HepG2 (cell line): ENCODE results near the gene PIEZO2. TPM values are rescaled to one million over a fixed set of nuclear protein-coding genes. Genes with fewer than 3 reads are reported as not detected.

Source experiments
- ATAC-seq: fragments of 200-7000 bp; cut with Tn5 transposase; 3 replicates; pipeline ENCODE4 v1.9.1; 2020; ENCODE audit warnings: mild to moderate bottlenecking, moderate library complexity
- BruUV-seq: library from RNA; stranded (reverse); fragments of 400-500 nt; replicated peaks from 2 replicates; lab custom pipeline; 2021; lab: Mats Ljungman, UMichigan
- CTCF ChIA-PET: fragments of 300-600 bp; formaldehyde crosslinking; extraction: SDS; loops from one replicate; lab custom pipeline; 2021; ENCODE audit warnings: low total read pairs, inconsistent platforms, low intra/inter-chr PET ratio; lab: Yijun Ruan, JAX
- POLR2A ChIA-PET: fragments of 350-600 bp; sonication (Branson Sonifier 250); formaldehyde crosslinking; loops from one replicate; lab custom pipeline; 2020; ENCODE audit warnings: antibody characterized with exemption, inconsistent platforms; lab: Yijun Ruan, JAX
- DNase-seq: peaks from one replicate; pipeline ENCODE4 v3.0.0-alpha.2; 2015; ENCODE audit warnings: low spot score
- FAIRE-seq: peaks from 3 replicates; lab custom pipeline; 2011; peaks lifted over from hg19 to GRCh38; lab: Jason Lieb, UNC
- H2AFZ ChIP-seq: one replicate; pipeline ENCODE4 v1.6.1; 2011; ENCODE audit warnings: low read length, inconsistent platforms
- H3K27ac ChIP-seq: fragments of 300-600 bp; 3 replicates; pipeline ENCODE4 v1.8.0; 2011; ENCODE audit warnings: mixed run types, mild to moderate bottlenecking, mixed read lengths, low read length, inconsistent platforms; ENCODE audit not compliant: insufficient read depth; ENCODE audit errors: extremely low read length
- H3K27me3 ChIP-seq, 2 experiments: fragments of 200-600 bp in 1 of 2; 2 replicates in 1 of 2; 3 replicates in 1 of 2; pipeline versions ENCODE4 v1.6.0 to v1.8.0; 2011; ENCODE audit warnings: low read length in 2 of 2, mild to moderate bottlenecking in 2 of 2, moderate library complexity in 2 of 2, inconsistent platforms in 1 of 2; ENCODE audit not compliant: insufficient read depth in 2 of 2, control insufficient read depth in 1 of 2
- H3K36me3 ChIP-seq, 2 experiments: fragments of 200-600 bp in 1 of 2; replicated peaks in 1 of 2; 2 replicates in 1 of 2; 3 replicates in 1 of 2; pipeline versions ENCODE4 v1.5.1 to v1.8.0; 2011; ENCODE audit warnings: low read length in 2 of 2, inconsistent platforms in 1 of 2; ENCODE audit not compliant: insufficient read depth in 2 of 2, control insufficient read depth in 1 of 2
- H3K4me1 ChIP-seq: 2 replicates; pipeline ENCODE4 v1.5.1; 2012; ENCODE audit warnings: low read length, inconsistent platforms; ENCODE audit not compliant: insufficient read depth
- H3K4me2 ChIP-seq: 2 replicates; pipeline ENCODE4 v1.6.0; 2011; ENCODE audit warnings: low read depth, low read length, inconsistent platforms
- H3K4me3 ChIP-seq, 3 experiments: fragments of 200-600 bp in 1 of 3; sonication (generic), shearing (Covaris generic) in 1 of 3; replicated peaks in 1 of 3; 2 replicates each; pipeline ENCODE4 v1.5.1; 2011 to 2016; ENCODE audit warnings: low read length in 3 of 3, inconsistent platforms in 2 of 3, low read depth in 2 of 3, mild to moderate bottlenecking in 2 of 3, control low read depth in 1 of 3, mixed read lengths in 1 of 3; ENCODE audit not compliant: insufficient read depth in 1 of 3
- H3K79me2 ChIP-seq: one replicate; pipeline ENCODE4 v1.6.1; 2011; ENCODE audit warnings: low read length, inconsistent platforms; ENCODE audit not compliant: insufficient read depth
- H3K9ac ChIP-seq: 2 replicates; pipeline ENCODE4 v1.6.0; 2011; ENCODE audit warnings: mild to moderate bottlenecking, low read depth, low read length, inconsistent platforms; ENCODE audit not compliant: insufficient read depth
- H3K9me3 ChIP-seq: 2 replicates; pipeline ENCODE4 v1.5.1; 2012; ENCODE audit warnings: mild to moderate bottlenecking, low read length
- H4K20me1 ChIP-seq: 2 replicates; pipeline ENCODE4 v1.6.0; 2011; ENCODE audit warnings: inconsistent platforms, mild to moderate bottlenecking, low read length, moderate library complexity; ENCODE audit not compliant: insufficient read depth
- CHD4 ChIP-seq: fragments of 200-600 bp; sonication (generic); IDR thresholded peaks from 2 replicates; pipeline ENCODE4 v1.7.0; 2017; ENCODE audit warnings: mild to moderate bottlenecking, low read length, borderline replicate concordance
- KAT2B ChIP-seq: fragments of 150-350 bp; IDR thresholded peaks from 2 replicates; pipeline ENCODE4 v1.6.1; 2014; ENCODE audit warnings: low read depth, low read length, borderline replicate concordance
- PLSCR1 ChIP-seq: sonication (generic); formaldehyde crosslinking; IDR thresholded peaks from 2 replicates; pipeline ENCODE4 v1.5.0; 2020; ENCODE audit warnings: missing genetic modification reagents, mild to moderate bottlenecking, borderline replicate concordance
- TAF1 ChIP-seq: sonication (generic); formaldehyde crosslinking; IDR thresholded peaks from 2 replicates; pipeline ENCODE4 v1.4.0; 2020; ENCODE audit warnings: missing genetic modification reagents
- TMF1 ChIP-seq: sonication (generic); formaldehyde crosslinking; IDR thresholded peaks from 2 replicates; pipeline ENCODE4 v1.8.1; 2022; ENCODE audit warnings: low read depth, missing genetic modification reagents
- ZFY ChIP-seq: sonication (generic); formaldehyde crosslinking; IDR thresholded peaks from 2 replicates; pipeline ENCODE4 v1.4.0; 2020; ENCODE audit warnings: missing genetic modification reagents
- ZNF17 ChIP-seq: sonication (generic); formaldehyde crosslinking; IDR thresholded peaks from 2 replicates; pipeline ENCODE4 v1.5.0; 2020; ENCODE audit warnings: mild to moderate bottlenecking, missing genetic modification reagents
- ZNF350 ChIP-seq: sonication (generic); formaldehyde crosslinking; IDR thresholded peaks from 2 replicates; pipeline ENCODE4 v1.4.0; 2020; ENCODE audit warnings: mild to moderate bottlenecking, low read depth, missing genetic modification reagents, borderline replicate concordance
- ZNF740 ChIP-seq: sonication (generic); formaldehyde crosslinking; IDR thresholded peaks from 2 replicates; pipeline ENCODE4 v1.4.0; 2020; ENCODE audit warnings: missing genetic modification reagents
- ZNF781 ChIP-seq: sonication (generic); formaldehyde crosslinking; IDR thresholded peaks from 2 replicates; pipeline ENCODE4 v1.5.1; 2020; ENCODE audit warnings: borderline replicate concordance, mild to moderate bottlenecking, missing genetic modification reagents; ENCODE audit errors: not compliant biosample characterization
- ZNF784 ChIP-seq: sonication (generic); formaldehyde crosslinking; IDR thresholded peaks from 2 replicates; pipeline ENCODE4 v1.5.1; 2020; ENCODE audit warnings: missing genetic modification reagents, mild to moderate bottlenecking, borderline replicate concordance
- WGBS: methylation state at CpG from one replicate; pipeline ENCODE4 v1.1.6; 2017; ENCODE audit warnings: low lambda C conversion rate; 5-methylcytosine and 5-hydroxymethylcytosine counted together
- in situ Hi-C: cut with HindIII; loops from 2 replicates; pipeline ENCODE4 v1.10.0; 2017; ENCODE audit warnings: low pct_unique_long_range_greater_than_20kb; ENCODE audit not compliant: extremely low pct_ligation_motif_present
- intact Hi-C: fragments of 100-400 bp; cut with micrococcal nuclease; formaldehyde crosslinking; loops from one replicate; pipeline ENCODE4 v1.10.0; 2022; ENCODE audit not compliant: unreplicated experiment
- polyA plus RNA-seq, 8 experiments: library from polyadenylated mRNA; depleted of rRNA in 3 of 8; stranded (reverse) in 7 of 8; unstranded in 1 of 8; fragments of >200 nt; fragmentation: Illumina TruSeq in 4 of 8; extraction: Trizol in 4 of 8; gene quantifications; 2 replicates each; pipeline versions ENCODE4 v1.2.1 to v1.2.3, GENCODE V29; 2011 to 2016; ENCODE audit warnings: low read depth in 4 of 8, missing spikeins in 1 of 8, mixed read lengths in 1 of 8; ENCODE audit not compliant: insufficient read depth in 1 of 8
- total RNA-seq, 5 experiments: library from RNA; depleted of rRNA; stranded (reverse); fragments of >200 nt; fragmentation: Illumina TruSeq; extraction: Trizol; gene quantifications; 2 replicates each; pipeline ENCODE4 v1.2.3, GENCODE V29; 2016; ENCODE audit warnings: low read depth in 1 of 5

Gene PIEZO2
- total and polyA plus RNA-seq, 2 of the 13 experiments (the other 11 are each of a cell fraction or from before 2014, with no cell fraction given) = 15.2 to 27.2 TPM

GRCh38 chr18:10663750-10664149 is 485.6 kb downstream of the PIEZO2 start (continued):
- no peak for TF ChIP-seq KAT2B
- no peak for TF ChIP-seq CHD4
- TF ChIP-seq ZFY (CRISPR knock-in tag) = no peak
- no peak for TF ChIP-seq ZNF784 (CRISPR knock-in tag)
- TF ChIP-seq PLSCR1 (CRISPR knock-in tag) = no peak
- no peak for TF ChIP-seq TMF1
- TF ChIP-seq ZNF350 (CRISPR knock-in tag) = no peak

GRCh38 chr18:10661317-10661716 is 488.1 kb downstream of the PIEZO2 start:
- ChIA-PET POLR2A (no interaction called here), CTCF (no interaction called here)
- BruUV-seq = no TSS peak
- Histone ChIP-seq H3K4me3 (no peak overlapping the region), H3K9me3 (no peaks in the 10 kb centered on the region), H3K27me3 (peaks cover 0 to 15% of the 10 kb centered on the region in 2 experiments; a peak in 2 of 5 replicates), H4K20me1 (no peaks in the 10 kb centered on the region), H3K4me1 (peaks cover 8% of the 10 kb centered on the region; the same call in 1 of the 2 replicates), H3K36me3 (no peaks in the 10 kb centered on the region), H2AFZ (no peak overlapping the region), H3K79me2 (no peaks in the 10 kb centered on the region), H3K27ac (no peak overlapping the region), H3K4me2 (no peak overlapping the region), H3K9ac (no peak overlapping the region)
- WGBS = 59% methylated on average over 2 of the region's 2 CpGs
- in situ Hi-C loops = no loop called here
- no peak for FAIRE-seq
- TF ChIP-seq ZNF17 (CRISPR knock-in tag) = no peak
- no peak for TF ChIP-seq TAF1 (CRISPR knock-in tag)
- TF ChIP-seq ZNF740 (CRISPR knock-in tag) = no peak
- TF ChIP-seq ZNF781 (CRISPR knock-in tag) = no peak
- DNase-seq = no peak
- intact Hi-C loops = loop anchor here (10.0 kb wide), 1 partner anchor 97 kb away; no protein-coding TSS in a partner anchor
- ATAC-seq = no peak
